CD14-positive monocyte (primary cell): ENCODE measurements around the gene PRSS50. TPM values are rescaled to one million over a fixed set of nuclear protein-coding genes. Genes with fewer than 3 reads are reported as not detected.

ENCODE experiments used
- DNase-seq, 3 donors: peaks; one replicate each; pipeline ENCODE4 v3.0.0-alpha.2; 2011 to 2022
- H2AFZ ChIP-seq: 2 replicates; pipeline ENCODE4 v1.6.0; 2012; ENCODE audit warnings: mild to moderate bottlenecking, low read depth, low read length, inconsistent platforms; ENCODE audit not compliant: insufficient read depth, poor library complexity, severe bottlenecking
- H3K27ac ChIP-seq, 2 donors: 1 replicate in 1 of 2; 2 replicates in 1 of 2; pipeline ENCODE4 v1.5.1; 2012 to 2013; ENCODE audit warnings: low read length in 2 of 2, control low read depth in 1 of 2, inconsistent platforms in 1 of 2, low read depth in 1 of 2, mild to moderate bottlenecking in 1 of 2
- H3K27me3 ChIP-seq, 2 donors: one replicate each; pipeline versions ENCODE4 v1.6.0 to v1.6.1; 2011 to 2013; ENCODE audit warnings: low read length in 2 of 2; ENCODE audit not compliant: control insufficient read depth in 2 of 2, insufficient read depth in 2 of 2
- H3K36me3 ChIP-seq, 2 donors: replicated peaks in 1 of 2; 1 replicate in 1 of 2; 2 replicates in 1 of 2; pipeline versions ENCODE4 v1.5.1 to v1.6.1; 2012 to 2013; ENCODE audit warnings: low read length in 2 of 2, control low read depth in 1 of 2, inconsistent platforms in 1 of 2, mild to moderate bottlenecking in 1 of 2; ENCODE audit not compliant: insufficient read depth in 2 of 2, control insufficient read depth in 1 of 2
- H3K4me1 ChIP-seq, 2 donors: 1 replicate in 1 of 2; 2 replicates in 1 of 2; pipeline versions ENCODE4 v1.5.1 to v1.6.1; 2012 to 2013; ENCODE audit warnings: low read length in 2 of 2, control low read depth in 1 of 2, inconsistent platforms in 1 of 2, mild to moderate bottlenecking in 1 of 2, moderate library complexity in 1 of 2; ENCODE audit not compliant: insufficient read depth in 2 of 2, control insufficient read depth in 1 of 2
- H3K4me2 ChIP-seq: replicated peaks from 2 replicates; pipeline ENCODE3; 2012; ENCODE audit warnings: low read length, moderate library complexity, mild to moderate bottlenecking; ENCODE audit not compliant: poor library complexity, severe bottlenecking; ENCODE audit errors: extremely low read depth
- H3K4me3 ChIP-seq, 3 experiments: fragments of 200-600 bp in 1 of 3; sonication (generic) in 1 of 3; replicated peaks in 1 of 3; 1 replicate in 2 of 3; 2 replicates in 1 of 3; pipeline ENCODE4 v1.5.1; 2011 to 2013; ENCODE audit warnings: low read length in 3 of 3, mild to moderate bottlenecking in 3 of 3, control low read depth in 2 of 3, low read depth in 2 of 3, inconsistent platforms in 1 of 3, moderate library complexity in 1 of 3
- H3K79me2 ChIP-seq: 2 replicates; pipeline ENCODE4 v1.6.0; 2012; ENCODE audit warnings: mild to moderate bottlenecking, control low read depth, inconsistent platforms, low read length, moderate library complexity; ENCODE audit not compliant: insufficient read depth
- H3K9ac ChIP-seq: 2 replicates; pipeline ENCODE4 v1.6.0; 2017; ENCODE audit warnings: low read length, mild to moderate bottlenecking; ENCODE audit not compliant: insufficient read depth, poor library complexity, severe bottlenecking
- H3K9me3 ChIP-seq, 2 donors: replicated peaks in 1 of 2; 1 replicate in 1 of 2; 2 replicates in 1 of 2; pipeline versions ENCODE4 v1.5.1 to v1.6.1; 2012 to 2013; ENCODE audit warnings: low read length in 2 of 2, control low read depth in 1 of 2; ENCODE audit not compliant: control insufficient read depth in 1 of 2, insufficient read depth in 1 of 2
- H4K20me1 ChIP-seq: 2 replicates; pipeline ENCODE4 v1.6.0; 2012; ENCODE audit warnings: mild to moderate bottlenecking, low read length, control low read depth, moderate library complexity; ENCODE audit not compliant: insufficient read depth
- H3K27ac Mint-ChIP-seq, 7 donors: one replicate each; pipeline ENCODE4 v1.8.0; 2020; ENCODE audit warnings: mild to moderate bottlenecking in 7 of 7, mixed read lengths in 7 of 7, moderate library complexity in 6 of 7, inconsistent platforms in 2 of 7
- H3K27me3 Mint-ChIP-seq, 3 donors: one replicate each; pipeline ENCODE4 v1.8.0; 2021 to 2022; ENCODE audit warnings: low read depth in 3 of 3, mild to moderate bottlenecking in 3 of 3, mixed read lengths in 3 of 3, moderate library complexity in 3 of 3, inconsistent platforms in 1 of 3
- H3K36me3 Mint-ChIP-seq, 2 donors: one replicate each; pipeline ENCODE4 v1.8.0; 2020; ENCODE audit warnings: mixed read lengths in 2 of 2, inconsistent platforms in 1 of 2, mild to moderate bottlenecking in 1 of 2
- H3K4me1 Mint-ChIP-seq: one replicate; pipeline ENCODE4 v1.8.0; 2020; ENCODE audit warnings: mild to moderate bottlenecking, mixed read lengths
- H3K4me3 Mint-ChIP-seq, 2 donors: one replicate each; pipeline ENCODE4 v1.8.0; 2020; ENCODE audit warnings: mild to moderate bottlenecking in 2 of 2, mixed read lengths in 2 of 2, moderate library complexity in 1 of 2
- H3K9me3 Mint-ChIP-seq, 7 donors: one replicate each; pipeline ENCODE4 v1.8.0; 2020 to 2022; ENCODE audit warnings: mixed read lengths in 7 of 7, mild to moderate bottlenecking in 6 of 7, moderate library complexity in 6 of 7, inconsistent platforms in 2 of 7
- CTCF ChIP-seq: fragments of 200-600 bp; IDR thresholded peaks from one replicate; pipeline ENCODE4 v1.8.0; 2022; ENCODE audit warnings: antibody characterized with exemption, mild to moderate bottlenecking
- WGBS: methylation state at CpG from one replicate; pipeline ENCODE4 v1.1.5; 2013; ENCODE audit warnings: missing lambda C conversion rate; ENCODE audit not compliant: insufficient coverage; 5-methylcytosine and 5-hydroxymethylcytosine counted together
- intact Hi-C, 2 donors: fragments of 100-400 bp; cut with micrococcal nuclease; formaldehyde crosslinking; loops; one replicate each; pipeline versions ENCODE4 v1.15.0 to v1.15.1; 2023
- polyA plus RNA-seq, 3 donors: library from polyadenylated mRNA; depleted of rRNA in 1 of 3; unstranded in 2 of 3; stranded (reverse) in 1 of 3; fragments of 300-500 nt in 2 of 3; fragments of >200 nt in 1 of 3; fragmentation: Illumina TruSeq in 2 of 3; gene quantifications; 1 replicate in 2 of 3; 2 replicates in 1 of 3; pipeline ENCODE4 v1.2.3, GENCODE V29; 2012 to 2021

Gene PRSS50
- polyA plus RNA-seq, 3 donors, result not detected

- TF ChIP-seq CTCF, result no peak
- no CpG with 5 or more reads among the region's 4 CpGs for WGBS
- Histone ChIP-seq H3K27ac (no peak overlapping the region), H3K36me3 (no peaks in the 10 kb centered on the region), H4K20me1 (no peaks in the 10 kb centered on the region), H3K9me3 (no peaks in the 10 kb centered on the region), H3K9ac (no peak overlapping the region), H3K27me3 (peaks cover 0 to 3% of the 10 kb centered on the region in 2 donors), H3K4me1 (no peaks in the 10 kb centered on the region), H3K4me3 (no peak overlapping the region), H3K79me2 (no peaks in the 10 kb centered on the region), H2AFZ (no peak overlapping the region), H3K4me2 (no peak overlapping the region)
- no peaks in the 10 kb centered on the region for H3K4me1 Mint-ChIP-seq
- H3K27ac Mint-ChIP-seq, result no peak overlapping the region
- intact Hi-C loops, result no loop called here
- H3K36me3 Mint-ChIP-seq, result no peaks in the 10 kb centered on the region
- peaks cover 16 to 21% (median 21%) of the 10 kb centered on the region in 3 donors for H3K27me3 Mint-ChIP-seq
- no peak overlapping the region for H3K4me3 Mint-ChIP-seq
- no peak for DNase-seq
- peaks cover 0 to 4% (median 0%) of the 10 kb centered on the region in 7 donors for H3K9me3 Mint-ChIP-seq
Observed at GRCh38 chr3:46724424-46724823, 6.8 kb upstream of the PRSS50 start.

GRCh38 chr3:46722443-46722842, 4.8 kb upstream of the PRSS50 start:
- no peak overlapping the region for H3K27ac Mint-ChIP-seq
- WGBS, result 56% methylated on average over 1 of the region's 5 CpGs
- Histone ChIP-seq H3K4me3 (no peak overlapping the region), H3K27ac (no peak overlapping the region), H3K9me3 (no peaks in the 10 kb centered on the region), H3K9ac (no peak overlapping the region), H4K20me1 (no peaks in the 10 kb centered on the region), H3K4me2 (no peak overlapping the region), H3K79me2 (no peaks in the 10 kb centered on the region), H2AFZ (no peak overlapping the region), H3K36me3 (no peaks in the 10 kb centered on the region), H3K27me3 (no peaks in the 10 kb centered on the region), H3K4me1 (no peaks in the 10 kb centered on the region)
- H3K36me3 Mint-ChIP-seq, result no peaks in the 10 kb centered on the region
- intact Hi-C loops, result no loop called here
- peaks cover 0 to 4% (median 0%) of the 10 kb centered on the region in 7 donors for H3K9me3 Mint-ChIP-seq
- H3K27me3 Mint-ChIP-seq, result peaks cover 19 to 29% (median 20%) of the 10 kb centered on the region in 3 donors
- H3K4me3 Mint-ChIP-seq, result no peak overlapping the region
- no peak for DNase-seq
- H3K4me1 Mint-ChIP-seq, result peaks cover 2% of the 10 kb centered on the region
- no peak for TF ChIP-seq CTCF
